CD4-positive, alpha-beta T cell treated with Interleukin-21 for 1 hour (primary cell): ENCODE results near the gene DCAF6.
"Not testable (repeated sequence)": the region's sequence is repeated elsewhere in the genome, so short reads cannot be mapped to it uniquely, and the experiment has no call there.

Experiments used
- DNase-seq: peaks from one replicate; pipeline ENCODE4 v3.0.0-alpha.2; 2020

Gene DCAF6

DNA sequence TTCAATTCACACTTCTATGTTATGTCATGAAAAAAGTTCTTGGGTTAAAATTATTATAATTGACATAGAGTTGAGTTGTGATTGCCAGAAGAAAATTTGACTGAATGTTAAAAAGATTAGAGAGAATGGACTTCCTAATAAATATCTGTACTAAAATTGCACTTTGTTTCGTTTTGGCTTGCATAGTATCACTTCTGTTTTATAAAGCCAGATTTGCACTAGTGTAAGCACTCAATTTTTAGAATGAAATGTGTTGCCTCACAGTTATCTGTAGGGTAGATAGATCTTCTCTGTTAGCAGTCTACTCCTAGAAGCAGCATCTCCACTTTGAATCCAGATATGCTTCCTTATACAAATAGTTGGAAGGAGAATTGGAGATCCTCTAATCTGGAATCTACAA, 95.5 kb downstream of the DCAF6 start:
- DNase-seq, result no peak

DNA sequence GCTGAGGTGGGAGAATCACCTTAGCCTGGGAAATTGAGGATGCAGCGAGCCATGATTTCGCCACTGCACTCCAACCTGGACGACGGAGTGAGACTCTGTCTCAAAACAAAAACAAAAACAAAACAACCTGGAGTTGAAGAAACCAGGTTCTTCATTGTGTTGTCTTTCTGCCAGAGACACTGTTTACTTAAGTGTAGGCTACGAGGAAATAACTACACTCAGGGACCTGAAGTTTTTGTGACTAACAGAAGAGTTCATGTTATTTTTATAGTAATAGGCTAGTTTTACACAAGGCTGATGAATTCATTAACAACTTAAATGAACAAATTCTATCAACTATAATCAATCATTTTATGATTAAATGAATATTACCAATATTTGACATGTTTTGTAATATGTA, 98.9 kb downstream of the DCAF6 start:
- no peak for DNase-seq

DNA sequence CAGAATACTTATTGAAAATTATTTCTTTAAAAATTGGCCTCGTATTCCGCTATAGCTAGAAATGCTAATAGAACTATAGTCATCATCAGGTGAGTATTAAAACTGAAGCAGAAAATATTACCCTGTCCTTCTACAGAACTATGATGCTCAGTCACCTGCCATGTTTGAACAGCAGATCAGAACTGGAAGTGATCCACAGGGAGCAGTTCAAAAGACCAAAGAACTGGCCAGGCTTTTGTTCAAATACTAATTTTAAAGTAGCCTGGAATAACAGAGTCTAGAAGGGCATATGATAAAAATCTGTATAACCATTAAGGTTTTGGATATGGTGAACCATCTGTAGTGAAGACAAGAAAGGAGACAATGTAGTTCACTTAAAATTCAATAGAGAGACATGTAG, 105.9 kb downstream of the DCAF6 start:
- no peak for DNase-seq

DNA sequence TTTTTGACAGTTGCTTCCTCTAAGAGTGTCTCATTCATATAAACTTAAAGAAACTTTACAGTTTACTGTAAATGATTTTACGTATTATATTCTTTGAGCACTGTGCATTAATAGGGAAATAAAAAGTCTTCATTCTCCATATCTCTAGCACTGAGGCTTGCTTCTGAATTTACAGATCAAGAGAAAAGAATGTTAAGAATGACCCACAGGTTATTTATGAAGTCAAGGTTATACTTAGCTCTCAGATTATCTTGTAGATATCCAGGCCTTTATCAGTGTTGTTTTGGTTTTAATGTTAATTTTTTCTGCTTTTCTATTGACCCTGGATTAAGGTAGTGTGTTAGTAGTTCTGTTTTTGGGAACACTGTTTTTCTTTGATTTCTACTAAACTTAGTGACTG, 108.8 kb downstream of the DCAF6 start:
- DNase-seq, result no peak

DNA sequence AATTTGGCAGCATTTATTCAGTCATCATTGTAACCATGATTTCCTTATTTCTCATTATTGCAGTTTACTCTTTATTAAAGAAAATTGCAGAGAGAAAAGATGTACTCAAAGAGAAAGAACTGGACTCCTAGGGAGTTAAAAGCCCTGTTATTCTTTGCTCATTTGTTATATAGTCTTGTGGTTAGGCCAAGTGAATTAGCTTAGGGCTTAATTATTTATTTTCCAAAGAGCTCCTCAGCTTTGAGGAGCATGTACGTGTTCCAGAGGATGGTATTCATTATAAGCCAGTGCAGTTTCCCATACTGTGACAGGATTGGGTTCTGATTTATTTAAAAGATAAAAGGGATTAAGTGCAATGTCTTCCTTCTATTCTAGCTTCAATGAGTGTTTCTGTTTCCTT, 113.8 kb downstream of the DCAF6 start:
- no peak for DNase-seq

DNA sequence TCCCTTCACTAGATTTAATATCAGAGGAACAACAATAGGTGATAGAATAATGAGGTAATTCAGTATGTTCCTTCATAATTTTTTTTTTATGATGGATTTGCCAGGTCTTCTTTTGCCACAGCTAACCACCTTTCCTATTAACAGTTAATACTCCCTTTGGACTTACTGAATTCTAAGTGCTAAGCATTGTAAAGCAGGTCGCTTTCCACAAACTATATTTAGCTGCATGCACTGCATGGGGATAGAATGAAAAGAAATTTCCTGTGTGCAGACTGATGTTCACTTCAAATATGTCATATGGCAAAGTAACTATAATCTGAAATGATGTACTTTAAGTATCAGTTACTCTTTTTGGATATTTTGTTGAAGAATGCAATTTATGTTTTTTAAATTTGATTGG, 114.4 kb downstream of the DCAF6 start:
- DNase-seq, result no peak

DNA sequence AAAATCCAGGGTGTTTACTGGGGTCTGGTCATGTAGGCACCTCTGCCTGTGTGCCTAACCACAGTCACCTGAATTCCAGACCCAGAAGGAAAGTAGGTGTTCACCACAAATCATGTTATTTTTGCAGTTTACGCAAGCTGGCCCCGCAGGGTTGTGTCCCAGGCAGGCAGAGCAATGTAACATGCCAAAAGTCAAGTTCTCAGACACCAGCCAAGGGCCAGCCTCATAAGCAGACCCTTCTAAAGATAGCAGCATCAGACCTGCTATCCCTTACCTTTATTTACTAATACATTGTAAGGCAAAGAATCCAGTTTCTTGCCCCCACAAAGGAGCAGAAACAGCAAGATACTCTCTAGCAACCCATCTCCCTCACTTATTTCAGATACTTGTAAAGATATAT, 117.2 kb downstream of the DCAF6 start:
- no peak for DNase-seq

DNA sequence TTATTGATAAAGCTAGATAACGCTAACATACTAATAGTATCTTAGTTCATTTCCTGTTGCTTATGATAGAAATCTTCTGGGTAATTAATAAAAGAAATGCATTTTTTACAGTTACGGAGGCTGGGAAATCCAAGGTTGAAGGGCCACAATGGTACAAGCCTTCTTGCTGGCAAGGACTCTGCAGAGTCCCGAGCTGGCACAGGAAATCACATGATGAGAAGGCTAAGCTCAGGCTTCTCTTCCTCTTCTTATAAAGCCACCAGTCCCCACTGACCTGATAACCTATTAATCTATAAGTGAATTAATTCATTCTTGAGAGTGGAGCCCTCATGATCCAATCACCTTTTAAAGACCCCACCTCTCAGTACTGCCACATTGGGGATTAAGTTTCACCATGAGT, 117.6 kb downstream of the DCAF6 start:
- no peak for DNase-seq

DNA sequence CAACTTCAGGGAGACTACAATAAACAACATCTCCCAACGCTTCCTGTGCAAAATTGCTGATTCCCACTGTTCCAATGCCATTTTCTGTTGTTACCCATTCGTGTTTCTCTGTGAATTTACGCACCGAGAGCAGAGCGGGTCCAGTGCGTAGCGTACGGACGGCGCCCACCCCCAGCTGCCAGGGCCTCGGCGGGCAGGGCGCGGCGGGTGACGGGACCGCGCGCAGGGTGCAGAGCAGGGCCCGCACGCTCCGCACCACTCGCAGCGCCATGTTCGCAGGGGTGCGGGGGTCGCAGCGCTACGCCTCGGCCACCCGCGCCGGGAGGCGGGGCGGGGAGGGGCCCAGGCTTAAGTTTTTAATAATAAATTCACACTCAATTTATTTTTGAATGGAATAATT, 119.7 kb downstream of the DCAF6 start:
- DNase-seq, result not testable (repeated sequence)

DNA sequence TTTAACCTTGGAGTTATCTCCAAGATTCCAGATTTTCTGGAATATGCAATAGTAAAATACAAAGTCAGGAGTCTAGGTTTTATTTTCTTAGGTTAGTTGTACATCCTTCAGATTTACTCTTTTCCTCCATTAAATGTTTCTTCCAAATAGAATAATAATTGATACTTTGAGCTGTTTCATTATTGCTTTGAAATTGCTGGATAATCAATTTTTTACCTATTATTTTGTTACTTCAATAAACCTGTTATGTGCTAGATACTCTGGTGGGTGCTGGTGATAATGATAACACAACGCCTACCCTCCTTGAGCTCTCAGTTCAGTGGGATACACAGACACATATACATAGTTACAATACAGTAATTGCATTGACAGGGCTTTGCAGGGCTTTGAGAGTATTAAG, 120.9 kb downstream of the DCAF6 start:
- DNase-seq, result no peak

DNA sequence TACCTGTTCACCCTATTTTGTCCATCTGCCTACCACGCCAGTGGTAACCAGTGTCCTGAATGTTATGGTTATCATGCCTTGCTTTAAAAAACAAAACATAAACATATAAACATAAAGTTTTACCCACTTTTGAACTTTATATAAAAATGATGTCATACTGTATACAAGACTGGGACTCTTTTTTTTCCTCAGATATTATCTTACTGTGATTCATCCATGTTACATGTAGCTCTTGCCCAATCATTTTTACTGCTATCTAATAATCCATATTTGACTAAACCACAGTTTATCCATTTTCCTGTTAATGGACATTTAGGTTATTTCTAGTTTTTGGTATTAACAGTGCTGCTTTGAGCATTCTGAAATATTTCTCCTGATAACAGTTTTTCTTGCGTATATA, 121.4 kb downstream of the DCAF6 start:
- no peak for DNase-seq

DNA sequence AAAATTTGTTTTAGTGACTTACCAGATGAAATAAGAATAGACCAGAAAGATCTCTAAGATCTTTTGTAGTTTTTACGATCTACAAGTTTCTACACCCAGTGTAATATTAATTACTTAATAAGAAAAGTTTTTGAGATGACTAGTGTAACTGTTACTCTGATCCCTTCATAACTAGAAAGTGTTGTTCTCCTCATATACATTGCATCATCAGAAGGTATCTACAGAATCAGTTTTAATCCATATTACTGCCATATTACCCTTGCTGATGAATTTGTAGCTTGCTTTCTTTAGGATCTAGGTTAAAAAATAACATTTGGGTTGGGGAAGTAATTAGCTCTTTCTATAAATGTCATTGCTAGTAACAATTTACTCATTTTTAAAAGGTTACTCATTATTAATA, 127.7 kb downstream of the DCAF6 start:
- DNase-seq, result no peak

DNA sequence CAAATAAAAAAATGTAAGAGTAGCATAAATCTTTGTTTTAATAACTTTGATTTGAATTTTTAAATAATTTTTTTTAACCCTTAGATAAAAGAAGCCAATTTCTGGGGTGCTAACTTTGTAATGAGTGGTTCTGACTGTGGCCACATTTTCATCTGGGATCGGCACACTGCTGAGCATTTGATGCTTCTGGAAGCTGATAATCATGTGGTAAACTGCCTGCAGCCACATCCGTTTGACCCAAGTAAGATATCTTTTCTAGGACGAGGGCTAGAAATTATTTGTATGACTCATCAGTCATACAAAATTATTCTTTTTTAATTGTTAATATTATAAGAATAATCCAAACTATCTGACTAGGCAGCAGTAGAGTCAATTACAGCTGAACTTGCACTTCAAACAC, 129.0 kb downstream of the DCAF6 start:
- no peak for DNase-seq

DNA sequence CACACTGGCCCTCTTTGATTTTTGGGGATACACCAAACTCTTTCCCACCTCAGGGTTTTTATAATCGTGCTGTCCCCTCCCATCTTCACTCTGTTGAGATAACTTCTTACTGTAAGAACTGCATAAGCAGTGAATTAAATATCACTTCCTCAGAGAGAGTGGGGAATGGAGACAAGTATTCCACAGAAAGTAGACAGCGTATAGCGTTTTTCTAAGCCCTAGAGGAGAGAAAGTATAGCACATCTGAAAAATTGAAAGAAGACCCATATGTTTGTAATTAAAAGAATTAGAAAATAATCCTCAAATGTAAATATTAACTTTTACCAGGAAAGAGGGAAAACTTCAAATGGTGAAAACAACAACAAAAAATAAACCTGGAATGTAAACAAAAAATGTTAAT, 132.9 kb downstream of the DCAF6 start:
- DNase-seq, result no peak

DNA sequence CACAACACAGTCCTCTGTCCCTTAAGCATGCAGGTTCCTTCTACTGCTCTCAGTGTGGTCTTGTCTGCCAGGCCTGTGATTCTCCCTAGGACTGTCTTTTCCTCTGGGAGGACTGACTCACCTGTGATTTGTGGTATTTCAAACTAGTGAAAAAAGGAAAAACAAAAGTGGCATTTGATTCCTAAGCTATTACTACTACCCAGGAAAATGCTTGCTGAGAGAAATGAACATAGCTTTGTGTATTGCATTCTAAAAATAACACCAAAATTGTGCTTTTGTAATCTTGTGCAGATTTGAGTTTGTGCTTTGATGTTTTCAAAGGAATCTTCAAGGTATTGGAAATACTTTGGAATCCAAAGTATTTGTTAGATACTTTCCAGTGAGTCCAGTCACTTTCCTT, 143.3 kb downstream of the DCAF6 start:
- DNase-seq, result no peak

DNA sequence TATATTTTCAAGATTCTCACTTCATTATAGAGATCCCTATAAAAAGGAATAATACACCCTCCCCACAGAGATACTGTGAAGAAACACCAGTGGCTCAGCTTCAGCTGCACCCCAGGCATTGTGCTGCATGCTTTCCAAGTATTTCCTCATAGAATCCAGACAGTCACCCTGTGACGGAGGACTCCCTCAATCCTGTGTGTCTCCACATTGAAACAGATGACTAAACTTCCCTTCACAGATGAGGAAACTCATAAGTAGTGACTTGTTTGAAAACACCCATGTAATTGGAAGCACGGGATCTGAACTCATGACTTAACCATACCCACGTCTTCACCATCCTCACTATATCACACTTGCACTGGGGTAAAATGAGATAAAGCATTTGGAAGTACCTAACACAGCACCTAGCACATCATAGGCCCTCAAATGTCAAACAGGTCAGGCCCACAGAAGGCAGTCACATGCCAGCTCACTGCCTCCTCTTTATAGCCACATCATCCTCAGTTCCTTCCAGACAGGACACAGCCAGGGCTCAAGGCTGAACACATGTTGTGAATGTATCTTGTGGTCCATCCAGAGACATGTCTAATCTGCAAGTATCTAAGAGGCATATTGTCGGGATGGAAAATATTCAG, 145.0 kb downstream of the DCAF6 start:
- DNase-seq, result no peak

DNA sequence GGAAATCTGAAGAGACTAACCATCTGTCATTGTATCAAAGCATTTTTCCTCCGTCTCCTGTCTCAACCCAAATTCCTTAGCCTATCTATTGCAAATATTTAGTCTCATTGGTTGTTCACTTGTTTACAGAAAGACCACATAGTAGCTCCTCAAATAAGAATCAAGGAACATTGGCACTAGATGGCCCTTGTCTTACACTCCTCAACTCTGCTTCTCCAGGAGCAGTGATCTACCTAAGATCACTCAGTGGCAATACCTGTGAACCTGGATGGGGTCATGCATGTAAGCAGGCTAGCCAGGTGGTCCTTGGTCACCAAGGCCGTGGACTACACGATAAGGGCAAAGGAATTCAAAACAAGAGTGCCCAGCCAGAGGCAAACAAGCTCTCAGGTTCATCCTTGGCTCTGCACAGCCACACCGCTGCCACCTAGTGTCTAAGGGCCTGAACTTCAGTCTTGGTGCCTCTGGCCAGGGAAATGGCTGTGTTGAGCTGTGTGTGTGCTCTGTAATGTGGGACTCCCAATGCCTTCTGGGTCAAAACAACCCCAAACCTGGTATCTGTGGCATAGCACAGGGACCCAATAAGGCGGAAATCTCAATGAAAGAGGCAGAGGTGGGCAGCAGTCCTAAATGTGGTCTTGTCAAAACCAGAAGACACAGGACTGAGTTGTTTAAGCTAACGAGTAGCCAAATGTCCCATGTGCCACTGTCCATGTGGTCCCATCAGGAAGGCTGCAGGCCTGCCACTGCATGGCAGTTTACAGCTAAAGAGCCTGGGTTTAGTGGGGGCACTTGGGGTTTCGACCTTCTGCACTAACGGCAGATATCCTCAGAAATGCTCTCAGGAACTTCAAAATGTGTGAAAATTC, 145.8 kb downstream of the DCAF6 start:
- peak; percentile 59 for DNase-seq

DNA sequence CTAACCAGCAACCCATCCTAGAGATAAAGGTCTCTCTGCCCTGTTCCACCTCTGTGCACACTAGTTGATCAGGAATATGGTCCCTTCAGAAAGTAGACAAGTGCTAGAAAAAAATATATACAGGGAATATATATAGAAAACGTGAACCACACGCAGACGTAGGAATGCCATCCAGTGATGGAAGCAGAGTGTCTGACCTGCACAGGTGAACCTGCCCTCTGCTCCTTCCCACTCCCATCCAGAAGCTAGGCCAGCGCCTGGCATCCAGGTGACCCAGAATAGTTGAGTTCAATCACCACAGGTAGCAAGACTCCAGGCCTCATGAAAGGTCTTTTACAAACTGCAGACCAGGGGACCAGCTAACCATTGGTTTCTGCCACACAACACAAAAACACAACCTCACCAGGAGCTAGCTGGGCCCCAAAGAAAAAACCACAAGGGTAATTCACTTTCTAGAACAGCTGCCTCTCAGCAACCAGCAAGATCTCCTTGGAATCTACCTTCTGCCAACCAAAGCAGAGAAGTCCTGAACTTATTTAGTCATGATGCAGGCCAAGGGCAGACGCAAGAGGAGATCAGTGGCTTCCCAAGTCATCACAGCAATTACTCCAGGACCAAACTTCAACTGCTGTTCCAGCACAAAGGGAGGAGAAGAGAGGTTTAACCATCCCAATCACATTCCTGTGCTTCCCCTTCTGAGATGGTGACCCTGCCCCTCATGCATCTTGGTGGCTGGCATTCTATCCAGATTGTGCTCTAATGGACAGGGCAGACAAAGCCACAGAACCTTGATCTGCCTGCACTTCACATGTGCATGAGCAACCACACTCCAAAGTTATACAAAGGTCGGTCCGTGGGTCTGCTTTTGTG, 147.2 kb downstream of the DCAF6 start:
- DNase-seq, result no peak

DNA sequence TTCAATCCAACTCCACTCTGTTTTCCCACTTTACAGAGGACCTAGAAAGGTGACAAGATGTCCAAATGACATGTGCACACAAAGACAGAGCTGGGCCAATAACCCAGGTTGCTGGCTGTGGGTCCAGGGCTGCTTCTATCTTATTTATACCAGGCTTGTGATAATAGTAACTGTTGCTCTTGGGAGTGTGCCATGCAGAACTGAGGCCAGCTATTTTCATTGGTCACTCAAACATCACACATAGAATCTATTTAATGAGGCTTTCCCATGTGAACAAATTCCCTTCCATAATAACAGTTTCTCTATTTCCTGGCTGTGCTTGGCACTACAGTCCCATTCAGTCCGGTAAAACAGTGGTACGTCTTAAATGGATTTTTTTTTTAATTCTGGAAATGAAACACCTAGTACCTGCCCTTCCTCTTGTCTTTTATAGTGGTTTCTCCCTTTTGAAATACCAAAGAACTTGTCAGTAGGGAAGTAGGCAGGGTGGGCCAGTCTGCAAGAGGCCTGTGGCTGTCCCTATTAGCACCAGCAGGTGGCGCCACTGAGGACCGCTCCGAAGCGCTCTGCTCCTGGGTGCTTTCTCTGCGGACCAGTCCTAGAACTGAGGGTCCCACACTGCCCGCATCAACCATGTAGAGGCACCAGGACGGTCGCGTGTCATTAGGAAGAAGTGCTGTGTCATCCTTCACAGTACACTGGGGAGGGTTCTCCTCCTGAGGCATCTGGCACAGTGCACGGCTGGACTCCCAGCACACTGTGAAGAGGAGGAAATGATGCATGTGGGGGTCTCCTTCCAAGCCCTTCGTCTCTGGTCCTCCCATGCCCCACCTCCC, 148.1 kb downstream of the DCAF6 start:
- peak; percentile 53 for DNase-seq

DNA sequence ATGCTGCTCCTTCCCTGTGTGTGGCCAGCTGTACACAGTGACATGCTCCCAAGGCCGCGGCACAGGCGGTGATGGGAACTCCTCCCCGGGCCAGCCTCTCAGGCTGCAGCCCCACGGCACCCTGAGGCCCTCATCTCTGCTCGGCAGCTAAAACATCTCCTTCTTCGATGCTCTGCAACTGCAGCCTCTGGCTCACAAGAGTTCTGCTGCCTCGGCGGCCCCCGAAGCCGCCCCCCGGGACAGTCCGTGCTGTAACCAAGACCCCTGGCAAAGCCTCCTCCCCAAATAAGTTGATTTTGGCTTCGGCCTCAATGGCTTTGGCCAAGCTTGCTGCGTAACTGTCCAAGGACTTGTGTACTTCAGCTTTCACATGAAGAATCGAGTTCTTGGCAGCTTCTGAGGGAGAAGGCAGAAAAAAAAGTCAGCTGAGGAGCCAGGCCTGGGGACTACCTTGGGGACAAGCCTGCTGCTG, 149.0 kb downstream of the DCAF6 start:
- no peak for DNase-seq

DNA sequence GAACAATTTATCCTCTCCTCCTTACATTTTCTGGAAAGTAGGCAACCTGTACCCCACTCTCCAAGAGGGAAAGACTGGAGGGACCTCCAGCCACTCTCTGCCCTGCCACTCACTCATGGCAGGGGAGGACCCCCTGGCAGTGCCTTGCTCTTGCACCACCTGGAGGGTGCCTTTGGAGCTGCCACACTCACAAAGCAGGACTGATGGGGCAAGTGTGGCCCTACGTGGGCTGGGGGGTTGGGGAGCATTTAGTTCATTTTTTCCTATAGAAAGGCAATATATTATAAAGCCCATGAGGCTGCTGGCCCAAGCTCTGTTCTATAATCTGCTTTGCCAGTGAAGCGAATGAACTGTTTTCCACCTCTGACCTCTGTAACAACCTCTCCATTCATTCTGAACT, 150.0 kb downstream of the DCAF6 start:
- DNase-seq, result no peak

DNA sequence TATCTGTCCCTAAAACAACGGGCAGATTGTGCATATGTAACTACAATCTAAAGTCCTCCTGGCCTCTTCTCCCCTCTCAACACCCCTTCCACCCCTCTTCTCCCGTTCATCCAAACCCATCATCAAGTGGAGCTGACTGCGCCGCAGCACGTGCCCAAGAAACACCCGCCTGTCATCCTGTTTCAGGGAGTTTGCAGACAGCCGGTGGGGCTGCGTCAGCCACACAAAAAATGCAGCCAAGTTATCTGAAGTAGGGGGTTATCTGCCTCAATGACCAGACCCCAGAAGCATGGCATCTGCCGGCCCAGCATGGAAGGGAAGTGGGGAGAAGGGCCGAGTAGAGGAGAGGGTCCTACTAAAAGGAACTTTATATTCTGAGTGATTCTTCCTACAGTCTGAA, 151.2 kb downstream of the DCAF6 start:
- no peak for DNase-seq
